HG02852 (cell line): ENCODE data around the gene PRAMEF20.
"Not testable (repeated sequence)": the region's sequence is repeated elsewhere in the genome, so short reads cannot be mapped to it uniquely, and the experiment has no call there.

ENCODE experiments used
- ATAC-seq: cut with Tn5 transposase; IDR thresholded peaks from one replicate; pipeline ENCODE4 v1.9.1; 2021; ENCODE audit warnings: mild to moderate bottlenecking, moderate library complexity; ENCODE audit not compliant: unreplicated experiment

The PRAMEF20 gene

DNA sequence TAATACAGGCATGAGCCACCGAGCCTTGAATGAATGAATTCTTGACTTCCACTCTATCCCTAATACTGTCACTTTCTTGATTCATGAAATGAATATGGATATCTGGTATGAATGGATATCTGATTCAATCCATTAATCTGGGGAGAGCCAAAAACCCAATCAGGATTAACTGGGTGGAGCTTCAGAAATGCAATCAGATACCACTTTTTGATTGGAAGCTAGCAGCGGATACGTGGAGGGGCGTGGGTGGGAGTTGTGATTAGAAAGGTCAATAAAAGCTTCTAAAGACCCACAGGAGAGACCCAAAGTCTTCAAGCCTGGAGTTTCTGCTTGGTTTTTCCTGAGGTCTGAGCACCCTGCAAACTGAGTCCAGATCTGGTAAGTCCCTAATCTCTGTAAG lies at the start of gene PRAMEF20:
TSS of gene PRAMEF20 (plus strand) at position 301 of the 400 bp plus-strand sequence. CDS start 5,905 bp downstream, outside the sequence.
- not testable (repeated sequence) for ATAC-seq

DNA sequence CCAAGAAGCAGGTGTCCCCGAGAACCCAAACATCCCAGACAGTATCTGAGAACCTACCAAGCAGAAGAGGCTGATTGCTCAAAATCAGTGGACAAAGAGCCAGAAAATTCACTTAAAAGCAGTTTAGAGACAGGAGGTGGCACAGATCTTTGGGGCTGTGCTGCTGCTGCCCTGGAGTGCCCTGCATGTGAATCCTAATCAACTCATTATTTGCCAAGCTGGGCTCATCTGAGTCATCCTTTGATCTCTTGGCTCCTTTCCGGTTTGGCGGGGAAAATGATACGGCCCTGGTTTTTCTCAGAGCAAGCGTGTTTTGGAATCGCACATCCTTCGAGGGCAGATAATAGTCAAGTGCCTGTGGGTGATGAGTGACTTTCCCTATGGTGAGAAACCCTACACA lies 47.9 kb upstream of the PRAMEF20 start:
- not testable (repeated sequence) for ATAC-seq

DNA sequence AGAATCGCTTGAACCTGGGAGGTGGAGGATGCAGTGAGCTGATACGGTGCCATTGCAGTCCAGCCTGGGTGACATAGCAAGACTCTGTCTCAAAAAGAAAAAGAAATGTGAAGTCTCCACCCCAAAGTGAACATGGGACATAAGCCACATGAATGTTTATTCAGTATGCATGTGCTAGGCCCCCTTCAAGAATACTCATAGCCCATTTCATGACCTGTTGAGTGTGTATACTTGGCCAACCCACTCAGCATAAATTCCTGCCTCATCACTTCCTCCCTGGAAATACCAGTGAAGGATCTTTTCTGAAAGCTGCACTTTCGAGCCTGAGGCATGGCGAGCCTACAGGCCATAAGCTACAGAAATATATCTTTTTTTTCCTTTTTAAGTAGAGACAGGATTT lies 45.3 kb upstream of the PRAMEF20 start:
- not testable (repeated sequence) for ATAC-seq

DNA sequence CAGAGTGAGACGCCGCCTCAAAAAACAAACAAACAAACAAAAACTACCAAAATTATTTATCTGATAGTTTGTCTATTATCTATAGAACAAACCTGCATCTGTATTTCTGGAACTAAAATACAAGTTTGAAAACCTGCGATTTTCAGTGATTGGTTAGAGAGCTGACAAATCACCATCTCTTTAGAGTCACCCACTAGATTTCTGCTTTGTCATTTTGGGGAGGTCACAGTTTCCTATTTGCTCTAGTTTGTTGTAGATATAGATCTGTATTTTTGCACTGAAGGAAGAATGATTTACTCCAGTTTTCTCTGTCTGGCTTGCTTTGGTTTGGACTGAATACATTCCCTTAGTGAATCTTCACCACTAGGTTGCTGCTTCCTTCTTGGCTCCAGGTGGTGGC lies 43.7 kb upstream of the PRAMEF20 start:
- ATAC-seq: not testable (repeated sequence)

GRCh38 chr1:13368544-13368943 lies 41.7 kb upstream of the PRAMEF20 start:
- ATAC-seq: not testable (repeated sequence)

GRCh38 chr1:13378983-13379382 lies 31.3 kb upstream of the PRAMEF20 start:
- not testable (repeated sequence) for ATAC-seq

DNA sequence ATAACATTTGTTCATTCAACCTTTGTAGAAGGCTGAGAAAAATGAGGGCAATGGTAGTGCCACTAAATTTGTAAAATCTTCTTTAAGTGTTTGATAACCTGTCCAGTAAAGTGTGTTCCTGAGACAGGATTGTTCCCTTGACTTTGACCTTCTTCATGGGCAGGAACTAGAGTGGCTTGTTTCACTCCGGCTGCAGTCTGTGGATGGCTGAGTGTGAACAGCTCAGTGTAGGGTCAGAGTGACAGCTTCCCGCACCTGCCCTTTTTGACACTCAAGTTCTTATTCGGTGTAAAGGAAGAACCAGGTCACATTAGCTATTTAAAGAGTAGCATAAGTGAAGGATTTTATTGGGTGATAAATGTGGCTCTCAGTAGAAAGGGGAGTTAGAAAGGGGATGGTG lies 29.9 kb upstream of the PRAMEF20 start:
- not testable (repeated sequence) for ATAC-seq

- not testable (repeated sequence) for ATAC-seq
Measured at GRCh38 chr1:13389332-13389731, 20.9 kb upstream of the PRAMEF20 start, which contains the start of gene PRAMEF17. PRAMEF17 (plus strand) TSS chr1:13389632; CDS start chr1:13389658, 26 bp downstream.

DNA sequence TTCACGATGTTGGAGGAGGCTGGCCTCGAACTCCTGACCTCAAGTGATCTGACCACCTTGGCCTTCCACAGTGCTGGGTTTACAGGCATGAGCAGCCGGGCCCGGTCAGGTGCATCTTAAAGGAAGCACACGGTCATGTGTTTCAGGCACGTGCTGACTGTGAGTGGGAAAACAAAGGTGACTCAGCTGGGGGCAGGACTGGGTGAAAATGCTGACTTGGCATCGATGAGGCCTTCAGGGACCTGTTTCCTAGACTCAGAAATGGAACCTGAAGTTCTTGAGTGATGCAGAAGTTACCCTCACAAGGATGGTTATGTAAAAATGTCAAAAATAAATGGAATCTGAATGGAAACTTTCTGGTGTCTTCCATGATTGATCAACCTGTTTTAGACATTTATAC lies 17.2 kb upstream of the PRAMEF20 start:
- ATAC-seq: not testable (repeated sequence)

DNA sequence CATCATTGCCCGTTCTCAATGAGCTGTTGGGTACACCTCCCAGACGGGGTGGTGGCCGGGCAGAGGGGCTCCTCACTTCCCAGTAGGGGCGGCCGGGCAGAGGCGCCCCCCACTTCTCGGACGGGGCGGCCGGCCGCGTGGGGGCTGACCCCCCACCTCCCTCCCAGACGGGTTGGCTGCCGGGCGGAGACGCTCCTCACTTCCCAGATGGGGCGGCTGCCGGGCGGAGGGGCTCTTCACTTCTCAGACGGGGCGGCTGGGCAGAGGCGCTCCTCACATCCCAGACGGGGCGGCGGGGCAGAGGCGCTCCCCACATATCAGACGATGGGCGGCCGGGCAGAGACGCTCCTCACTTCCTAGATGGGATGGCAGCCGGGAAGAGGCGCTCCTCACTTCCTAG lies 15.5 kb upstream of the PRAMEF20 start:
- not testable (repeated sequence) for ATAC-seq

DNA sequence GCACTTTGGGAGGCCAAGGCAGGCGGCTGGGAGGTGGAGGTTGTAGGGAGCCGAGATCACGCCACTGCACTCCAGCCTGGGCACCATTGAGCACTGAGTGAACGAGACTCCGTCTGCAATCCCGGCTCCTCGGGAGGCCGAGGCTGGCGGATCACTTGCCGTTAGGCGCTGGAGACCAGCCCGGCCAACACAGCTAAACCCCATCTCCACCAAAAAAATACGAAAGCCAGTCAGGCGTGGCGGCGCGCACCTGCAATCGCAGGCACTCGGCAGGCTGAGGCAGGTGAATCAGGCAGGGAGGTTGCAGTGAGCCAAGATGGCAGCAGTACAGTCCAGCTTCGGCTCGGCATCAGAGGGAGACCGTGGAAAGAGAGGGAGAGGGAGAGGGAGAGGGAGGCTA lies 14.9 kb upstream of the PRAMEF20 start:
- not testable (repeated sequence) for ATAC-seq

DNA sequence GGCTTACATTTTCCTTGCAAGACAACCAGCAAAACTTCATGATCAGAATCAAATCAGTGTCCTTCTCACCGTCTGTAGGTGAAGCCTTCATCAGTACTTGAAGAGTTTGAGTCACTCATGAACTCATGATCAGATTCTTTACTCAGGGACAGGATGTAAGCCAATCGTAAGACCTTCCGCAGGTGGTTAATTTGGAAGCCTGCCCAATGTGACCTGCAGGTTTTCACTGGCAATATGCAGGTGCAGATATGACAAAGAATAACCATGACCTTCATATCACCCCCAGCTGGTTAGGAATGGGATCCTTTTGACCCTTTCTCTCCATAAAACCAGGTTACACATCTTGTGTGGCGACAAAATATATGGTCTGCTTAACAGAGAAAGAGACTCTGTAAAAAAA lies 2.4 kb upstream of the PRAMEF20 start:
- ATAC-seq: no peak

GRCh38 chr1:13430495-13430894 lies 20.2 kb downstream of the PRAMEF20 start:
- no peak for ATAC-seq

DNA sequence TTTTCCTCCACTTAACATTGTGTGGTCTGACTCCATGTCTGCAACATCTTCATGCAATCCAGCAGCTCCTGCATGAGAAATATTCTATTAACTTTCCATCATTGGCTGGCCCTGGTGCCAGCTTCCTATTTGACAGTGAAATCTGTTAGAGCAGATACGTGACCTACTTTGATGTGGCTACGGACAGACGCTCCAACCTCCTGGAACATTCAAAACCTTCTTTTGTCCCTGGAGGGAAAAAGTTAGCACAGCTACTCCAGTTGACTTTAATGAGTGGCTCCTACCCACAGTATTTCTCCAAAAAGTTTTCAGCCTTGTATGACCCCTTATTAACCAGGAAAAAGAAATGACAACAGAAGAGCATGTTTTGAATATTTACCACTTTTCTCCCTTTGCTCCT lies 22.0 kb downstream of the PRAMEF20 start:
- ATAC-seq: no peak

GRCh38 chr1:13433694-13434358 lies 23.6 kb downstream of the PRAMEF20 start:
- not testable (repeated sequence) for ATAC-seq

GRCh38 chr1:13435458-13435857 lies 25.2 kb downstream of the PRAMEF20 start:
- ATAC-seq: no peak

- ATAC-seq: not testable (repeated sequence)
Measured at GRCh38 chr1:13439104-13439783, 29.0 kb downstream of the PRAMEF20 start.

DNA sequence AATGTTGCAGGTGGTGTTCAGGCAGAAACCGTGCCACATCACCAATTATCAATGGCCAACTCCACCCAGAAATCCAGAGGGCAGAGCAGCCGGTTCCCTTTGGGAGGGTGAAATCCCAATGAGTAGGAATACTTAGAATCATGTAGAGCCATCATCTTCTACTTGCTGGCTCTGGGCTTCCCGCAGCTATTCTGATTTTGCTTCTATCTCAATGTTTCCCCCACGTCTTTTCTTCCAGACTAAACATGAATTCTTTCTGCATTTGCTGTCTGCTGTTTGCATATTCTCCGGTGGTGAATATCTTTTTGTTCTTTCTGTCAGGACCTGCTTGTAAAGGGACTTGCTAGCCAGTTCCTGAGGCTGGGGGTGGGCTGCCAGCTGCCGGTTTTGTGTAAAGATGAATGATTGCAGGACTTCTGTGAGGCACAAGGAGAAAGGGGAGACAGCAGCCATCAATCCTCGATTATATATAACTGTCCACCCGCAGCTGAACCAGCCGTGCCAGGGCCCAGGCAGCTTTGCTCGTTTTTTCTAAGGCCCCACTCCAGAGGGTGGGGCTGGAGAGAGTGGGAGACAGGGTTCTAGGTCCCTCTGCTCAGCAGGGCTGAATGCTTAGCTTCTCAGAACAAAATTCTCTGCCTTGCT lies 33.2 kb downstream of the PRAMEF20 start:
- ATAC-seq: no peak

DNA sequence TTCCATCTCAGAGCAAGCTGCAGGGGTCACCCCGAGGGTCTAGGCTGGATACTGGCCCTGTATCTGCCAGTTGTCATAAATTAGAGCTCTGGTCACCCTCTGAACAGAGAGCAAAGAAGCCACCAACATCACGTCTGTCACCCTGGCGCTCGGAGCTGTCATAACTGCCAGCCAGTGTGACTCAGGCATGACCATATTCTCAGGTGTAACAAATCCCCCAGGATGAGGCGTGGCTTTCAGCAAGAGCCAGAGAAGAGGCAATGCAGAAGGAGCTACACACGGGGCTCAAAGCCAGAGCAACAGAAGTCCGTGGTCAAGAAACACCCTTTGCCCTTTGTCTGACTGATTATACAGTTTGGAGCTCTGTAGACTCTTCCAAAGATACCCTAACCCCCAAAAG lies 40.0 kb downstream of the PRAMEF20 start:
- ATAC-seq: no peak

- no peak for ATAC-seq
Measured at GRCh38 chr1:13451399-13451965, 41.2 kb downstream of the PRAMEF20 start.

DNA sequence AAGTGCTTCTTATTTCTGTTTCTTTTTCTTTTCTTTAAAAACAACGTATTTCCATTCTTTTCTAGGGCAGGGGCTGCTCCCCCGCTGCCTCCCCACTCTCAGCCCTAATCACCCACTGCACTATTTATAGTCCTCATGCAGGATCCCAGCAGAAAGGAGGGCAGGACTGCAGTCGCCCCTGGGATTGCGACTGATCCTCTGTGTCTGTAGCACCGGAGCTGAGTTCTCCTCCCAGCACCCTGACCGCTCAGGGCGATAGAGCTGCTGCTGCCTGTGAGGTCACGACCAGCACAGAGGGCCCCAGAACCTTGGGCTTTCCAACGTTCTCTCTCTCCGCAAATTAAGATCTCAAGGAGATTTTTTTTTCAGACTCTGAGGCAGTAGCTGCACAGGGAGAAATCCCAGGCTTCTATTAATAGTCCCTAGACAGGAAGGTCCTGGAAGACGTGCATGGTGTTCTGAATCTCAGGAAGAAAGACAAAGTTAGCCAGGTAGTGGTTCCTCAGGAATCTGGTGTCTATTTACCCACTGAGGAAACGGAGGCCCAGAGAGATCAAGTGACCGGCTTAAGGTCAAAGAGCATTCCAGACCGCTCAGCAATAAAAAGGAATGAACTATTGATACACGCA lies 46.8 kb downstream of the PRAMEF20 start:
- no peak for ATAC-seq
